Omental fat pad (tissue), 4 donors: ENCODE measurements around the gene CEP57L1. TPM values are rescaled to one million over a fixed set of nuclear protein-coding genes. Genes with fewer than 3 reads are reported as not detected.
"Not testable (repeated sequence)": the region's sequence is repeated elsewhere in the genome, so short reads cannot be mapped to it uniquely, and the experiment has no call there.

Experiments
- ATAC-seq: fragments of 150-250 bp; one replicate; pipeline ENCODE4 v1.9.1; 2016; ENCODE audit warnings: mild to moderate bottlenecking, moderate library complexity; ENCODE audit not compliant: low FRiP score
- DNase-seq: peaks from one replicate; pipeline ENCODE4 v3.0.0-alpha.2; 2019; ENCODE audit warnings: low spot score
- total RNA-seq, 4 donors: library from RNA; depleted of rRNA; stranded (reverse); fragments of >200 nt; gene quantifications; one replicate each; pipeline ENCODE4 v1.1.0, GENCODE V29; 2016
- TF ChIP-seq, protein P1 (sequence below), 3 donors: fragments of 450-650 bp; IDR thresholded peaks; one replicate each; pipeline ENCODE4 v1.5.1; 2016 to 2017; ENCODE audit warnings: antibody characterized with exemption in 3 of 3, mild to moderate bottlenecking in 3 of 3, moderate library complexity in 2 of 3

Gene CEP57L1
- total RNA-seq, 4 donors from 2014 or later, result 7.8 to 25.6 (median 19.6) TPM

DNA sequence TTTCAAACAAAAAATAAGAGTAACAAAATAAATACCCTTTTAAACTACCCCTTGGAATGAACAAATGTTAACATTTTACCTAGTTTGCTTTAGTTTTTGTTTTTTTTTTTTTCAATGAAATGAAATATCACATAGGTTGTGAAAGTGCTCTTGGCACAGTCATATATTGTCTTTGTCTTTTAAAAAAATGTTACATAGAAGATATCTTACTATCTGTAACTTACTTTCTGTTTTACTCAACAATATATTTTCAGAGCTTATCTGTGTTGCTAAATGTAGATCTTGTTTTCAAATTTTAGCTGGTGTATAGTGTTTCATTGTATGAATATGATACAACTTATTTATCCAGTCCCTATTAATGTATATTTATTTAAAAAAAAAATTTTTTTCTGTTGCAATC is 8.6 kb downstream of the CEP57L1 start:
- no peak for ATAC-seq
- DNase-seq, result no peak
- TF ChIP-seq, protein P1, sequence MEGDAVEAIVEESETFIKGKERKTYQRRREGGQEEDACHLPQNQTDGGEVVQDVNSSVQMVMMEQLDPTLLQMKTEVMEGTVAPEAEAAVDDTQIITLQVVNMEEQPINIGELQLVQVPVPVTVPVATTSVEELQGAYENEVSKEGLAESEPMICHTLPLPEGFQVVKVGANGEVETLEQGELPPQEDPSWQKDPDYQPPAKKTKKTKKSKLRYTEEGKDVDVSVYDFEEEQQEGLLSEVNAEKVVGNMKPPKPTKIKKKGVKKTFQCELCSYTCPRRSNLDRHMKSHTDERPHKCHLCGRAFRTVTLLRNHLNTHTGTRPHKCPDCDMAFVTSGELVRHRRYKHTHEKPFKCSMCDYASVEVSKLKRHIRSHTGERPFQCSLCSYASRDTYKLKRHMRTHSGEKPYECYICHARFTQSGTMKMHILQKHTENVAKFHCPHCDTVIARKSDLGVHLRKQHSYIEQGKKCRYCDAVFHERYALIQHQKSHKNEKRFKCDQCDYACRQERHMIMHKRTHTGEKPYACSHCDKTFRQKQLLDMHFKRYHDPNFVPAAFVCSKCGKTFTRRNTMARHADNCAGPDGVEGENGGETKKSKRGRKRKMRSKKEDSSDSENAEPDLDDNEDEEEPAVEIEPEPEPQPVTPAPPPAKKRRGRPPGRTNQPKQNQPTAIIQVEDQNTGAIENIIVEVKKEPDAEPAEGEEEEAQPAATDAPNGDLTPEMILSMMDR (IDR thresholded peaks at IDR 0.05), result no peak

DNA sequence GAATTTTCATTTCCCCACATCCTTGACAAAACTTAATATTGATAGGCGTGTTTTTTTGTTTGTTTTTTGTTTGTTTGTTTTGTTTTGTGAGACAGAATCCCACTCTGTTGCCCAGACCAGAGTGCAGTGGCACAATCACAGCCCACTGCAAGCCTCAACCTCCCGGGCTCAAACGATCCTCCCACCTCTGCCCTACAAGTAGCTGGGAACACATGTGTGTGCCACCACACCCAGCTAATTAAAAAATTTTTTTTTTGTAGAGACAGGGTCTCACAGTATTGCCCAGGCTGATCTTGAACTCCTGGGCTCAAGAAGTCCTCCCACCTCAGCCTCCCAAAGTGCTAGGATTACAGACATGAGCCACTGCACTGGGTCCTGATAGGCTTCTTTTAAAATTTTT is 9.2 kb downstream of the CEP57L1 start:
- TF ChIP-seq, protein P1 (IDR thresholded peaks at IDR 0.05), result no peak

DNA sequence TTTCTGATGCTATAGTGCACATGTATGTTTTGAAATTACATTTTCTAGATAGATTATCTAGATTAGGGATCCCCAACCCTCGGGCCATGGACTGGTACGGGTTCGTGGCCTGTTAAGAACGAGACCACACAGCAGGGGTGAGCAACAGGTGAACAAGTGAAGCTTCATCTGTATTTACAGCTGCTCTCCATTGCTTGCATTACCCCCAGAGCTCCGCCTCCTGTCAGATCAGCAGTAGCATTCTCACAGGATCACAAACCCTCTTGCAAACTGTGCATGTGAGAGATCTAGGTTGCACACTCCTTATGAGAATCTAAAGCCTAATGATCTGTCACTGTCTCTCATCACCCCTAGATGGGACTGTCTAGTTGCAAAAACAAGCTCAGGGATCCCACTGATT is 10.4 kb downstream of the CEP57L1 start:
- ATAC-seq (no peak), DNase-seq (no peak)
- TF ChIP-seq, protein P1 (IDR thresholded peaks at IDR 0.05), result no peak

More for the DNA sequence above, 9.2 kb downstream of the CEP57L1 start:
- no peak for ATAC-seq
- no peak for DNase-seq

DNA sequence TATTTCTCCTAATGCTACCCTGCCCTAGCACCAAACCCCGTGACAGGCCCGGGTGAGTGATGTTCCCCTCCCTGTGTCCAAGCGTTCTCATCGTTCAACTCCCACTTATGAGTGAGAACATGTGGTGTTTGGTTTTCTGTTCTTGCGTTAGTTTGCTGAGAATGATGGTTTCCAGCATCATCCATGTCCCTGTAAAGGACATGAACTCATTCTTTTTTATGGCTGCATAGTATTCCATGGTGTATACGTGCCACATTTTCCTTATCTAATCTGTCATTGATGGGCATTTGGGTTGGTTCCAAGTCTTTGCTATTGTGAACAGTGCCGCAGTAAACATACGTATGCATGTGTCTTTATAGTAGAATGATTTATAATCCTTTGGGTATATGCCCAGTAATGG is 14.4 kb downstream of the CEP57L1 start:
- DNase-seq, ATAC-seq: not testable (repeated sequence)

DNA sequence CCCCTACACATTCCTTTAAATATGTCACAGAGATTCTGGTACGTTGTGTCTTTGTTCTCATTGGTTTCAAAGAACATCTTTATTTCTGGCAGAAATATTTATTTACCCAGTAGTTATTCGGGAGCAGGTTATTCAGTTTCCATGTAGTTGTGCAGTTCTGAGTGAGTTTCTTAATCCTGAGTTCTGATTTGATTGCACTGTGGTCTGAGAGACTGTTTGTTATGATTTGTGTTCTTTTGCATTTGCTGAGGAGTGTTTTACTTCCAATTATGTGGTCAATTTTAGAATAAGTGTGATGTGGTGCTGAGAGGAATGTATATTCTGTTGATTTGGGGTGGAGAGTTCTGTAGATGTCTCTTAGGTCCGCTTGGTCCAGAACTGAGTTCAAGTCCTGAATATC is 17.4 kb downstream of the CEP57L1 start:
- ATAC-seq, result not testable (repeated sequence)

DNA sequence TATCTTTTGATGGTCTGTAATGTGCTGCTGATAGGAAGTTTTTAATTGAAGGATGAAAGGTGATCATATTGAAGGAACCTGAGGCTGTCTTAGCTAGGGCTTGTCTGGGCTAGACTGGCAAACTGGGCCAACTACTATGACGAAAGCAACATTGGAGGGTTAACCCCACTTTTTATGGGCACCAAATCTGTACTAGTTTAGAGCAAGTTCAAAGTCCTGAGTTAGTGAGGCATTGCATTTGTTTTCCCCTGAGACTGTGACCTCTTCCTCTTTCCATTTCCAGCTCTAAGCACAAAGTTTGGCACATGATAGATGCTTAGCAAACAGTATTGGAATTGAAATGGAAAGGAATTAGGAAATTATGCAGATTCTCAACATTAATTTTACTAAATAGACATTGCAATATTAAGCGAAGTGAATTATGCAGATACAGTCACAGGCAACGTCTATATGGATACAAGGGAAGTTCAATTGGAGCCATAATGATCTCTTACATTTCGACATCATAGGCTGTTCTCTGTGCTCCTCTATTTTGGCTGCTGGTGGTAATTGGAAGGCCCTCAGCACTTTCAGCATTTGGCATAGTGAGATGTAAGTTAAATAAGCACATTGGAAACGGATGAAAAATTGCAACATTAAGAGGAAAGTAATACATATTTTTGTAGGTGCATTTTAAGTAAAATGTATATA is 22.2 kb downstream of the CEP57L1 start:
- DNase-seq (no peak), ATAC-seq (no peak)

More for the DNA sequence above, 17.4 kb downstream of the CEP57L1 start:
- DNase-seq, result not testable (repeated sequence)

DNA sequence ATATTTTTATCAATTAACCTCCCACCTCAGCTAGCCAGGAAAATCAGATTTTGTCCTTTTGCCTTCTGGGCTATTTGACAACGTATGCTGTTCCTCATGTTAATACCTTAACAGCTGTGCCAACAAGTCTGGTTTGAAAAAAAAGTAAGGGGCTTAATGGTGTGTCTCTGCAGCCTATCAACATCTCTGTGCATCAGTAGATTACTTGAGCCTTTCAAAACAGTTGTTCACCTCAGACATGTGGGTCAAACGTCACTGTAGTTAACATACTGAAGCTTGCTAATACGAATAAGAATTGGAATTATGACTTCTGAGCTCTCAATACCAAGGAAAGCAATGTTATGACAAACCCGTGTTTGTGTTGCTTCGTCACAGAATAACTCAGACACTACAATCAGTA is 23.0 kb downstream of the CEP57L1 start:
- TF ChIP-seq, protein P1 (IDR thresholded peaks at IDR 0.05), result no peak
- ATAC-seq, result no peak
- no peak for DNase-seq

More for the DNA sequence above, 22.2 kb downstream of the CEP57L1 start:
- TF ChIP-seq, protein P1 (IDR thresholded peaks at IDR 0.05), result no peak

DNA sequence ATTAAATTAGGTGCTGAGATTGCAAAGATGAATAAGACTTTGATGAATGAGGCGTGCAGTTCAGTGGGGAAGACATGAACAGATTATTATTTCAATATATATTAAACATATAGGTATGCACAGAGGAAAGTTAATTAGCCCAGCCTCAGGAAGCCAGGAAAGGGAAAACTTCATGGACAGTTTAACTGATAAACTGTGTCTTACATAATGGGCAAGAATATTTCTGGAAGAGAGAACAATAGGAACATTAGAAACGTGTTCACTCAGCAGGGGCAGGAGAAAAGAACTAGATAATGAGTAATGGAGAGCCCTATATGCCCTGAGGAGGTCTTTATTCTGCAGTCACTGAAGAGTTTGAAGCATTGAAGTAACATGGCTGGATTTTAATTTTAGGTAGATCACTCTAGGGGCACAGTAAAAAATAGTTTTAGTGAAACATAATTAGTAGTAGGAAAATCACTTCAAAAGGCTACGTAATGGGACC is 23.6 kb downstream of the CEP57L1 start:
- TF ChIP-seq, protein P1 (IDR thresholded peaks at IDR 0.05), result no peak
- DNase-seq (no peak), ATAC-seq (no peak)
